HG02759 (cell line): ENCODE measurements around the gene COL15A1.
"Not testable (repeated sequence)": the region's sequence is repeated elsewhere in the genome, so short reads cannot be mapped to it uniquely, and the experiment has no call there.

ENCODE experiments used
- ATAC-seq: cut with Tn5 transposase; IDR thresholded peaks from one replicate; pipeline ENCODE4 v1.9.1; 2021; ENCODE audit warnings: mild to moderate bottlenecking, moderate library complexity; ENCODE audit not compliant: unreplicated experiment

Gene COL15A1

GRCh38 chr9:98943682-98944056 is at the start of gene COL15A1:
TSS of gene COL15A1 (plus strand) at chr9:98943907. CDS start at chr9:98944062, 155 bp downstream.
- no peak for ATAC-seq

GRCh38 chr9:98894171-98894570 is 49.5 kb upstream of the COL15A1 start:
- no peak for ATAC-seq

DNA sequence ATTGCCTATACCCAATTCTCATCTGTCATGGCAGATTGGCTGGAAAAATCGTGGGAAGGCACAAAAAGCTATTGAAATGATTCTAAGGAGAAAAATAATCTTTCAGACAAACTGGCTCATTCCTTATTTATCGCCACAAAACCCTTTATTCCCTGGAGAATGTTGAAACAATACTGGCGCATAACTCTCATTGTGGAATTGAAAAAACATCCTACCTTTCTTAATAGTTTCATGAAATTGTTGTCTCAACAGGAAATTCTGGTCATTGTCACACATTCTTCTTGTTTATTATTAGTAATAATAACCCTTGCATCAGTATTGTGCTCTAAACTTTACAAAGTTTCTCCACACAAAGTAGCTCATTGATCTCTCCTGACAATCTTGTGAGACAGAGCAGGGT is 48.9 kb upstream of the COL15A1 start:
- no peak for ATAC-seq

DNA sequence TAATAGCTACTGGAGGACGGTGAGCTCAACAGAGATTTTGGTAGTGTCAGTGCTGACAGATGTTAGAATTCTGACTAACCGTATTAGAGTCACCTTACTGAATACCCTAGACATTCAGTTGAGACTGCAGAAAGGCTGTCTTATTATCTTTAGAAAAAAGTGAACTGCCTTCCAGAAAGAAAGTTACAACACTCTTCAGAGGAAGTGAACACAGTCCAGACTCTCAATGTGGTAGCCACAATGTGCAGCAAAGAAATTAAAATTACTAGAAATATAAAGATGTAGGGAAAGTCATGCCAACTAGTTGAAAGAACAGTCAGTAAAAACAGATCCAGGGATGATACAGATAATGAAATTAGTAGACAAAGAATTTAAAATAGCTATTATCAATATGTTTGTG is 47.1 kb upstream of the COL15A1 start:
- ATAC-seq = no peak

DNA sequence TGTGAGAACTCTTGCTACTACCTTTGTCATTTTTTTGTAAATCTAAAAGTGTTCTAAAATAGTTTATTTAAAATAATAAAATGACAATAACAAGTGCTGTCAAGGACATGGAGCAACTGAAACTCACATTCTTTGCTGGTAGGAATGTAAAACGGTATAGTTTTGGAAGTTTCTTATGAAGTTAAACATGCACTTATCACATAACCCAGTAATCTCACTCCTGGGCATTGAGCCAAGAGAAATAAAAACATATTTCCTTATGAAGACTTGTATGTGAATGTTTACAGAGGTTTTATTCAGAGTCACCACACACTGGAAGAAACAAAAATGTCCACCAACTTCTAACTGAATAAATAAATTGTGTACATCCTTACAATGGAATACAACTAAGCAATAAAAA is 46.0 kb upstream of the COL15A1 start:
- no peak for ATAC-seq

- ATAC-seq = no peak
Observed at GRCh38 chr9:98899408-98900056, 44.2 kb upstream of the COL15A1 start.

DNA sequence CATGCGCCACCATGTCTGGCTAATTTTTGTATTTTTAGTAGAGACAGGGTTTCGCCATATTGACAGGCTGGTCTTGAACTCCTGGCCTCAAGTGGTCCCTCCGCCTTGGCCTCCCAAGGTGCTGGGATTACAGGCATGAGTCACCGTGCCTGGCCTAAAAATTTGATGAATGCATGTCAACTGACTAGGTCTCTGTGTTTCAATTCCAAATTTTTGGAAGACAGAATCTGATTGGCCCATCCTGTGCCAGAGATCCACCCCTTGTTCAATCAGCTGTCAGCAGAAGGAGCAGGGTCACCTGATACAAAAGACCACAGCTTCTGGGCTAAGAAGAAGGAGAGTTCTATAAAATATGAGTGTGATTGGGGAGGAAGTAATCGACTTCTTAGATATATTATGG is 43.5 kb upstream of the COL15A1 start:
- no peak for ATAC-seq

GRCh38 chr9:98900725-98901124 is 43.0 kb upstream of the COL15A1 start:
- ATAC-seq = no peak

- not testable (repeated sequence) for ATAC-seq
Observed at GRCh38 chr9:98901843-98902242, 41.9 kb upstream of the COL15A1 start.

DNA sequence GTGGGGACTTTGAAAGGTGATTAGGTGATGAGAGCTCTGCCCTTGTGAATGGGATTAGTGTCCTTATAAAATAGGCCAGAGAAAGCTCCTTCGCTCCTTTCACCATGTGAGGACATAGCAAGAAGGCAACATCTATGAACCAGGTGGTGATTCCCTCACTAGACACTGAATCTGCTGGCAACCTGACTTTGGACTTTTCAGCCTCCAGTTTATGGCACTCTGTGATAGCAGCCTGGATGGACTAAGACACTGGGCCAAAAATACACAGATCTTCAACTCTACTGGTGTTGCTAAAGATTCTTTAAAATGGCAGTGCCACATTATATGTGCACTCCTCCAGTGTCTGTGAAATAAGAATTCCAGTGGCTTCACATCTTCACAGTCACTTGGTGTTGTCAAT is 41.2 kb upstream of the COL15A1 start:
- ATAC-seq = no peak

DNA sequence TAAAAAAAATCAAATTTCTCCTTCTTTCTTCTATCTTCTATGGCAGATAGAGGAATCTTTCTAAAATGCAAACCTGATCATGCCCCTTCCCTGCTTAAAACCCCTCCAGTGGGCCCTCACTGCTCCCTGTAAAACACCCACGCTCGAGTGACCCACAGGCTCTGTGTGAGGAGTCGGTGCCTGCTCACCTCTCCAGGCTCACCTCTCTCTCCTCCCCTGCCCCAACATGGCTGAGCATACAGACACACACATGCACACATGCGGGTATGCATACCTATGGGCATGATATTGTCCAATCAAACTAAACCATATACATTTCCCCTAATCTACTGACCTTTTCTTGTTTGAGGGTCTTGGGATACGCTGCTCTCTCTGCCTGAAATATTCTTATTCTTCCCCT is 40.8 kb upstream of the COL15A1 start:
- no peak for ATAC-seq

- ATAC-seq = no peak
Observed at GRCh38 chr9:98903961-98904411, 39.7 kb upstream of the COL15A1 start.

- no peak for ATAC-seq
Observed at GRCh38 chr9:98905015-98905414, 38.7 kb upstream of the COL15A1 start.

DNA sequence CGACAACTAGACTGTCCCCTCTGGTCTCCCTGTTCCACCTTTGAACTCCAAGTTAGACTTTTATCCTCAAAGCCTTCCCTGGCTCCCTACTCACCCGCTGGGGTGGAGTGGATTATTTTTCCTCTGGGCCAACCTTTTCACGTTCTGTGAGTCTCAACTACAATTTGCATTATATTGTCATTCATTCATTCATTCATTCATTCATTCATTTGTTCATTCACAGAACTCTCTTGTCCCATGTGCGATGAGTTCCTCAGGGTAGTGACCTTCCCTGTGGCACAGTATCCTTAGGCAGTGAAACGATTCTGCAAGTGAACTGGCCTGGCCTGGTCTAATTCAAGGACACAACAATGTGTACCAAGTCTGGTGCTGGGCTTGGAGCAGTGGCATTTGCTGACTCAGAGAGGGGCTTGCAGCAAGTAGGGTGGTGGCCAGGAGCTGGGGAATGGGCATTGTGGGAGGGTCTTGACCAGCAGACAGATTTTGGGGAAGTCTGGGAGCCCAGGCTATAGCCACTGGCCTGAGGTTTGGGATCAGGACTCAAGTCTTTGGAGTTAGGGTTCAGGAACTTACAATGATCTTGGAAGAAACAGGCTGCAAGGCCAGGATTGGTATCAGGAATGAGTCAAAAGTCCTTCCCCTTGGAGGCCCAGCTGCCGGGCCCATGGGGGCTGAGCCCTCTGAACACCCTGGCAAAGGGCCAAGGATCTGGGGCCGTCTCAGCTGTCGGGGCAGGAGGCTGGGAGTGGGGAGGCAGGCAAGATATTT is 37.2 kb upstream of the COL15A1 start:
- ATAC-seq = no peak

- ATAC-seq = no peak
Observed at GRCh38 chr9:98907055-98907454, 36.7 kb upstream of the COL15A1 start.

GRCh38 chr9:98908897-98909634 is 34.6 kb upstream of the COL15A1 start:
- ATAC-seq = no peak

DNA sequence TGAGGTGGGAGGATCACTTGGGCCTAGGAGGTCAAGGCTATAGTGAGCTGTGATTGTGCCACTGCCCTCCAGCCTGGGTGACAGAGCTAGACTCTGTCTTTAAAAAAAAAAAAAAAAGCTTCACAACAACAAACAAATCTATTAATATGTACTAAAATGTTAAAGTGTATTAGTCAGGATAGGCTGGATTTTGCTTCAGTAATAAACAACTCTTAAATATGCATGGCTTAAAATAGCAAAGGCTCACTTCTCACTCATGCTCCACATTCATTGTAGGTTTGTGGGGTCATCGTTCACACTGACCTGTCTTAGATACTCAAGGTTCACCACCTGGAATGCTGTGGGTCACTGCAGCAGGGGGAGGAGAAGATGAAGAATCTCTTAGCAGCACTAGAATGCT is 33.8 kb upstream of the COL15A1 start:
- no peak for ATAC-seq

GRCh38 chr9:98911042-98911441 is 32.7 kb upstream of the COL15A1 start:
- no peak for ATAC-seq

DNA sequence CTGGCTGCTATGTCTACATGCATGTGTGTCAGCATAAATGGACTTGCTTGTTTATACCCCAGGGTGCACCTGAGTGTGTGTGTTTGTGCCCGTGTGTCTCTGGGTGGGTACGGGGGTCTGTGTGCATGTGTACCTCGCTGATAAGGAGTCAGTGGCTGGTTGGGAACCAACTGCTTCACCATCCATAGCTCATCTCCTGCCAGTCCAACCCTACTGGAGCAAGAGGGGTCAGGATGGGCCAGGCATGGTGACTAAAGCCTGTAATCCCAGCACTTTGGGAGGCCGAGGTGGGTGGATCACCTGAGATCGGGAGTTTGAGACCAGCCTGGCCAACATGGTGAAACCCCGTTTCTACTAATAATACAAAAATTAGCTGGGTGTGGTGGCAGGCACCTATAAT is 32.0 kb upstream of the COL15A1 start:
- not testable (repeated sequence) for ATAC-seq

GRCh38 chr9:98912450-98912849 is 31.3 kb upstream of the COL15A1 start:
- ATAC-seq = no peak

GRCh38 chr9:98913044-98913443 is 30.7 kb upstream of the COL15A1 start:
- ATAC-seq = no peak

DNA sequence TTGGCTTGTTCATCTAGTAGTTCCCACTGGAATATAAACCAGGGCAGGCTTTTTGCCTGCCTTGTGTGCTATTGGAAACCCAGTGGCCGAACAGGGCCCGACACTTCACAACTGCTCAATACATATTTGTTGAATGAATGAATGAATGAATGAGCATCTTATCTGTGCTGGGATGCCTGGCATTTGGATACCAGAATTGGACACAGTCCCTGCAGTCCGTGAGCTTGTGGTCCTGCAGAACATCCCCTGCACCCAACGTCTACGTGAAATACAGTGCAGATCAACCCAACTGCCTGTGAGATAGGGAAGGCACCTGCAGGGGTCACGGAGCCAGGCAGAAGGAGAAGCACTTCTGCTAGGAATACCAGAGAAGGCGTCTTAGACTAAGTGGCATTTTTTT is 30.0 kb upstream of the COL15A1 start:
- no peak for ATAC-seq
